ENCODE results near the gene CDK6.

Gene CDK6

GRCh38 chr7:92793656-92794205 is 42.6 kb downstream of the CDK6 start:
- DNase-seq (ENCODE audit: low read depth) = no peak

GRCh38 chr7:92790992-92791391 is 45.4 kb downstream of the CDK6 start:
- DNase-seq (ENCODE audit: low read depth) = no peak

- no peak for DNase-seq (ENCODE audit: low read depth)
Observed at GRCh38 chr7:92788559-92789183, 47.7 kb downstream of the CDK6 start.

- no peak for DNase-seq (ENCODE audit: low read depth)
Observed at GRCh38 chr7:92785923-92786322, 50.5 kb downstream of the CDK6 start.

GRCh38 chr7:92784935-92785334 is 51.4 kb downstream of the CDK6 start:
- no peak for DNase-seq (ENCODE audit: low read depth)

DNA sequence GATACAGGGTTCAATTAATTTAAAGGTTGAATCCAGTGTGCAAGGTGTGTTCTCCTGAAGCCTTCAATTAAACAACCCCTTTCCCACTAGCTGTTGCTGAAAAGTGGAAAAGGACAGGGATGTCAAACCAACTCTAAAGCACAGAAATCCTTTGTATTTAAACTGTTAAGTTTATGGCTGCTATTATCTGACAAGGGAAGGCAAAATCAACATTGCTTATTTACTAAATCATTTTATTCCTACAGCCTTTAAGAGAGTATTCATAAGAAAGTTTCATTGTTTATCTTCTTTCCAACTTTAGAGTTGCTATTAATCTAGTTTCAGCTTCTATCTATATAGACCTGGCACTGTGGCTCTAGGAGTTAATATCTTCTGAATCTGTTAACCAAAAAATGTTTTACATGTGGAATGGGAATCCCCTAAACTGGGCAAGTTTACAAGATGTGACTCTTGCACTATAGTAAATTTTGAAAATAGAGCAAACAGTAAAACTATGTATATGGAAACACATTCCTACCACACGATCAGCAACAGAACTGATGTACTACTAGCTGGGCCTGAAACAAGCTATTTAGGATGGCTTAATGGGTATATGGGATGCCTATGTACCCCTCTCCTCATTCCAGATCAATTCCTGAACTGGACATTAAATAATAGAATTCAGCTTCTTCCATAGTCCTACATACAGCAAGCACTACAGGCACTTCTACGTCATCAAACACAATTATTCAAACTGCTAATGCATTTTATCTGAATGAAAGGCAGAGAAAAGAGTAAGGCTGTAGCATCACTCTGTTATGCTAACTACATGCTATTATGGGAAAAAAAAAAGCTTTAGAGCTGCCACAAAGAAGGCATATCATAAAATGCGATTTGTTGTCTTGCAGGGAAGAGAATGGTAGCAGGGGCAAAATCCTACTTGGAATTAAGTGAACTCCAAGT is 52.8 kb downstream of the CDK6 start:
- no peak for DNase-seq (ENCODE audit: low read depth)

- DNase-seq (ENCODE audit: low read depth) = no peak
Observed at GRCh38 chr7:92782855-92783254, 53.5 kb downstream of the CDK6 start.

DNA sequence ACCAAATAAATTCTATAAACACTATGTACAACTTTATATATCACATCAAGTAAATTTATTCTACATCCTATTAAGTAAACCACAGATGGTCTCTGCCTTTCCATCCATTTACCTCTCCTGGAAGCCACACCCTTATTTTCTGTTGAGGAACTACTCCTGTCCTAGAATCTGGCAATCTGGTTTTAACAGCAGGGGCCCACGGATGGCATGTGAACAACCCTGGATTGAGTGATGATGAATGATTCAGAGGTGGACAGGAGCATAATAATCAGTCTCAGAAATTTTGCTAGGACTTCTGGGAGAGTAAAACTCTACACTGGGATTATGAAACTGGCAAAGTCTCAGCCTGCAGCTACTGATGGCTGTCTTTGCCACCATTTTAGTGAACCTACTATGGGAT is 54.1 kb downstream of the CDK6 start:
- no peak for DNase-seq (ENCODE audit: low read depth)

- DNase-seq (ENCODE audit: low read depth) = no peak
Observed at GRCh38 chr7:92781117-92781720, 55.2 kb downstream of the CDK6 start.

GRCh38 chr7:92778972-92779371 is 57.4 kb downstream of the CDK6 start:
- no peak for DNase-seq (ENCODE audit: low read depth)

DNA sequence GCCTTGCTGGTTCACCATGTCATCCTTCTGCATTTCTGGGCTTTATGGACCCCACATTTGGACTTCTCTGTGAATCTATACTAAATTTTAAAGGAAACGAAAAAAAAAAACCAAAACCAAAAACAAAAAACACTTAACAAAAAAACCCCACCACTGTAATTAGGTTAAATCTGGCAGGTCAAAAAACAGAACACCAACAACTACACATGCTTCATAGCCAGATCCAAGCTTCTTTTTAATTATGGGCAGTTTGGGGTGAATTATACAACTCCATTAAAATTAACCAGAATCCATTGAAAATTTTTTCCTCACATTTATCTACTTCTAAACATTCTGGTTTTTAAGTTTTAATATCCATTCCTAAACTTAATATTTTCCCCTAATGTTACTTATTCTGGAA is 58.4 kb downstream of the CDK6 start:
- no peak for DNase-seq (ENCODE audit: low read depth)

DNA sequence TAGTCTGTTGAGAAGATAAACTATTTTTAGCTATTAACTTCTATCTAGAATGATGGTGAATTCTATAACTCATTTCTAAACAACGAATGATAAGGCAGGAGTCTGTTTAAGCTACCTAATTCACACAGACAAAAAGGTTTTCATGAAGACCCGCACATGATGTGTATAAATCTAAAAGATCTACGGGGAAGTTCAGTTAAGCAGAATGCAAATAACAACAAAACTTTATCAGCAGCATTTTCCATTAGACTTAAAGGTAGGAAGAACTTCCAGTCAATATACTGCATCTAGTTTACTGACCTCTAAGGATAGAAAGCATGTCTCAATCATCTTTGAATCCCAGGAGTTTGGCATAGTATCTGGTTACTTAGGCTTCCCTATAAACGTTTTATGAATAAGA is 62.6 kb downstream of the CDK6 start:
- no peak for DNase-seq (ENCODE audit: low read depth)

- no peak for DNase-seq (ENCODE audit: low read depth)
Observed at GRCh38 chr7:92769844-92770243, 66.5 kb downstream of the CDK6 start.

GRCh38 chr7:92769394-92769699 is 67.0 kb downstream of the CDK6 start:
- no peak for DNase-seq (ENCODE audit: low read depth)

GRCh38 chr7:92768501-92769393 is 67.6 kb downstream of the CDK6 start:
- DNase-seq (ENCODE audit: low read depth) = no peak

- DNase-seq (ENCODE audit: low read depth) = no peak
Observed at GRCh38 chr7:92767437-92767836, 68.9 kb downstream of the CDK6 start.

DNA sequence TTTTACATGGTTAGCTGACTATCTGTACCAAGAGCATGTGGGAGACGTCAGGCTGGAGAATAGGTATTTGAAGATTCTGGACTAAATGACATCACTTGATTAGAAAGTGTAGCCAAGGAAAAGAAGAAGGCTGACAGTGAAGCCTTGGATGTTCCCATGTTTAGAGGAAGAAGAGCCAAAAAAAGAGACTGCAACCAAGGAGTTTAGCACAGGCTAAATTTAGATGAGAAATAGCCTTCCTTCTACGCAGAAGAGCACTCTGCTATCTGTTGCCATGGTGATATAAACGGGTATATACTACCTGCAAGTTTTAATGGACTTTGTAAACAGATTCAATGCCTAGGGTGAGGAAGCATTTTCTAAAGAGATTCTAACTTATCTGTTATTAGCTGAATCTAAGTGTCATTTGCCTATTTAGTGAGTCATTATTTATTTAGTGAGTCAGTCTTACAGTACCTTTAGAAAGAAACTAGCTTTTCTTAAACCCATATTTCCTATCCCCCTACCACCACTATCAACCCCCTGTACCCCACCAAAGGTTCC is 69.8 kb downstream of the CDK6 start:
- DNase-seq (ENCODE audit: low read depth) = no peak

DNA sequence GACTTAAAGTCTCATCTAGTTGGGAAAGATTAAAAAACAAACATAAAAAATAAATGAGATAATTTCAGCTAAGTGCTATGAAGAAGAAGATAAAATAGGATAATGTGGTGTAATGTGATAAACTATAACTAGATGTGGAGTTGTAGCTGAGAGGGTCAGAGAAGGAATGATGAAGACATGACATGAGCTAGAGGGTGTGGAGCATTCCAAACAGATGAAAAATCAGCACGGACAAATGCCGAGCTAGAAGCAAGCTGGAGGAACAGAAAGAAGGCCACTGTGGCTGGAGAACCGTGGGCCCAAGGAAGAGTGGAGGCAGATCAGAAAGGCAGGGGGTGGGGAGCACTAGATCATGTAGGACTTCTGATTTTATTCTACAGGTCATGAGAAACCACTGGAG is 70.6 kb downstream of the CDK6 start:
- no peak for DNase-seq (ENCODE audit: low read depth)

DNA sequence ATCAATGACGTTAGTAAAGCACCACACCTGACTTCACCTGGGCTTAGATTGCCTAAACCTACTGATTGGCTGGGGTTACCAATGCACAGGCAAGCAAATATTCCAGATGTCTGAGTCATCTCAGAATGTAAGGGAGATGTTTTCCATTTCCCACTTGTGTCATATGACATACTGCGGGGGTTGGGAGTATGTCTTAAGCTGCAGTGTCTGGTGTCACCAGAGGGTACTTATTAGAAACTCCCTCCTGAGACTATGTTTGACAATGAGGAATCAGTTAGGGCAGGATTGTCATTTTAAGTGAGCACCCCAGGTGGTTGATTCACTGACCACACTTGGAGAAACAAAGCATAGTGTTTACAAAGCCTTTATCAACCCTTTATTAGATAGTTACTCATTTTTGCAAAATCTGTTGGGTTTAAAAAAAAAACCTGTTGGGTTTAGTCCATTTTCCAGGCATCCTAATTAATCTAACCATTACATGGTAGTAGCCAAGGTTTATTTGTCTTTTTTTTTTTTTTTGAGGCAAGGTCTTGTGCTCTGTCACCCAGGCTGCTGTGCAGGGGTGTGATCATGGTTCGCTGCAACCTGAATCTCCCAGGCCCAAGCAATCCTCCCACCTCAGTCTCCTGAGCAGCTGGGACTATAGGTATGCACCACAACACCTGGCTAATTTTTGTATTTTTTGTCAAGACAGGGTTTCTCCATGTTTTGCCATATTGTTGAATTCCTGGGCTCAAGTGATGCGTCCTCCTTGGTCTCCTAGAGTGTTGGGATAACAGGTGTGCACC is 72.5 kb downstream of the CDK6 start:
- DNase-seq (ENCODE audit: low read depth) = no peak

GRCh38 chr7:92762851-92763250 is 73.5 kb downstream of the CDK6 start:
- no peak for DNase-seq (ENCODE audit: low read depth)

Data from activated T-cell treated with anti-CD3 and anti-CD28 coated beads for 1 hour (primary cell).